Measurements from ENCODE around the gene CCDC92B.
"Not testable (repeated sequence)": the region's sequence is repeated elsewhere in the genome, so short reads cannot be mapped to it uniquely, and the experiment has no call there.

Gene CCDC92B

GRCh38 chr17:2689411-2690164, 59.9 kb downstream of the CCDC92B start:
- no peak for DNase-seq (ENCODE audit: low read depth in 2 of 2)

DNA sequence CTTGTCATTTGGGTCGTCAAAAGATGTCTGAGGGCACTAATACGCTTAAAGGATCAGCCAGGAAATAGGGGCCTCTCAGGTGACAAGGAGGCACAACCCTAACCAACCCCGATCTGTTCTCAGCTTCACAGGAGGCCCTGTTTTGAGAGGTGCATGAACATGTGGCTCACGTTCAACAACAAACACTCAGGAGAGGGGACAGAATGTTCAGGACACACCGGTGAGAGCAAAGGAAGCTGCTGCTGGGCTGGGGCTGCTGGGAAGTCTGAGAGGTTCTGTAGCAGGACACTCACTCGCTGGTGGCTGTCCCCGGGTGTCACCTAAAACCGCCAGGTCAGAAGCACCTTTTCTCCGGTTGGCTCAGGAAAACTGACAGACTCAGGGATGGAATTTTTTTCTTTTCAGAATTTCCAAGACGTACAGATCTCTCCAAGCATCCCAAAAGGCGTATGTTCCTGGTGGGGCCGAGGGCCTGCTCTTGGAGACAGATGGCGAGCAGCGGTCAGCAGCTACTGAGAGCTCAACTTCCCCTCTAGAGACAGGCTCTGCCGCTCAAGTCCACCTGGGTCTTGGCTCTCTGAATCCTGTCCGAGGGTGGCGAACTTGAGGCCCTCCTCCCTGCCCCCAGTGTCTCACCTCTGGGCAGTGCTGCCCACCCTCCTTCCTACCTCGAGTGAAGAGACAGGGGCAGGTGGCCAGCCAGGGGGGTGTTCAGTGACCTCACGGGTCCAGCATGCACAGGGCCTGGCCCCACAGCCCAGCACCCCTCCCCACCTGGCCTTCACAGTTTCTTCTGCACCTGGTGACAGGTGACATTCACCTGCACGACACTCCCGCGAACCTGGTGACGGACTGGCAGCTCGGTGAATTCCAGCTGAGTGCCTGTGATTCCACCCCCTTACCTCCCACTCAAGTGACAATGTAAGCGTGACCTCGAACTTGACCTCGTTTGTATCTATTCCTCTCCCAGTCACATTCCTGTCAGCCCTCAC, 60.8 kb downstream of the CCDC92B start:
- DNase-seq (ENCODE audit: low read depth in 2 of 2) = no peak

DNA sequence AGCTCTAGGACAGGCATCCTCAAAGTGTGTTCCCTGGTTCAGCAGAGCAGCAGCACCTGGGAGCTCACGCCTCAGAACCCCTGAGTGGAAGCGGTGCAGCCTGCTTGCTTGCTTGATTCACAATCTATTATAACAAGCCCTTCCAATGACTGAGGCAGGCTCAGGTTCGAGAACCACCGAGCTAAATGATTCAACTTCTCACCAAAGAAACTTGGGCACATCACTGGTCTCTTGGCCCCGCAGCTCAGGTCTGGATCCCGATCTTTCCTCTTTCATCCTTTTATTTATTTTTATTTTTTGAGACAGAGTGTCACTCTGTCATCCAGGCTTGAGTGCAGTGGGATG, 62.4 kb downstream of the CCDC92B start:
- no peak for DNase-seq (ENCODE audit: low read depth in 2 of 2)

- DNase-seq (ENCODE audit: low read depth in 2 of 2) = no peak
Observed at GRCh38 chr17:2685696-2686095, 63.8 kb downstream of the CCDC92B start.

GRCh38 chr17:2684549-2684948, 64.9 kb downstream of the CCDC92B start:
- no peak for DNase-seq (ENCODE audit: low read depth in 2 of 2)

DNA sequence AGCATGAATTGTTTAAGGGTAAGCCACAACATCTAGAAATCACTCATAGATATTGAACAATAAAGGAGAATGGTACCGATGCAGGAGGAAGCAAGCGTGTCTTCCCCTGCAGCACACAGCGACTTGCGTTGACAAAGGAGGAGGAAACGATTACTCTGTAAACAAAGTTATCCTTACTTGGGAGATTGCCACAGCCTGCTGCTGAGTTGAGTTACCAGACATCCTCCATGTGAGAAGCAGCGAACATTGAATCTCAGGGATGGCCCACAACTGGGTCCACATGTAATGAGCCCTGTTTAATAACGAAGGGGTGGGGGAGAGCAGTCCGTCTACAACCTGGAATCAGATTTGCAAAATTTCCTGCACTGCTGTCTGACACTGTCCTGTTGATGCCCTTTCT, 65.5 kb downstream of the CCDC92B start:
- no peak for DNase-seq (ENCODE audit: low read depth in 2 of 2)

- no peak for DNase-seq (ENCODE audit: low read depth in 2 of 2)
Observed at GRCh38 chr17:2682176-2682938, 67.1 kb downstream of the CCDC92B start.

- DNase-seq (ENCODE audit: low read depth in 2 of 2) = no peak
Observed at GRCh38 chr17:2681650-2682049, 67.8 kb downstream of the CCDC92B start.

DNA sequence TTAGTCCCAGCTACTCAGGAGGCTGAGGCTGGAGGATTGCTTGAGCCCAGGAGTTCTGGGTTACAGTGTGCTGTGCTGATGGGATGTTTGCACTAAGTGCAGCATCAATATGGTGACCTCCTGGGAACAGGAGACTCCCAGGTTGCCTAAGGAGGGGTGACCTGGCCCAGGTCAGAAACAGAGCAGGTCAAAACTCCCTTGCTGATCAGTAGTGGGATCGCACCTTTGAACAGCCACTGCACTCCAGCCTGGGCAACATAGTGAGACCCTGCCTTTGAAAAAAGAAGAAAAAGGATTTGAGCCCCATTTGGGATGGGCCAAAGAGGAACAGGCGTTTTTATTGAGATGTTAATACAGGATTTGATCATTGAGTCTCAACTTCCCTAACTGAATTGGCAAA, 68.5 kb downstream of the CCDC92B start:
- DNase-seq (ENCODE audit: low read depth in 2 of 2) = no peak

DNA sequence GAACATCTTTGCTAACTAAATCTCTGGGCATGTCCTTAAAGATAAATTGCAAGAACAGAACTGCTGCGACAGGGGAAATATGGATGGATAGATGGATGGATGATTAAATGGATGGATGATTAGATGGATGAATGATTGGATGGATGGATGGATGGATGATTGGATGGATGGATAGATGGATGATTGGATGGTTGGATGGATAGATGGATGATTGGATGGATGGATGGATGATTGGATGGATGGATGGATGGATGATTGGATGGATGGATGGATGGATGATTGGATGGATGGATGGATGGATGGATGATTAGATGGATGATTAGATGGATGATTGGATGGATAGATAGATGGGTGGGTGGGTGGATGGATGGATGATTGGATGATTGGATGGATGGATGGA, 70.2 kb downstream of the CCDC92B start:
- DNase-seq (ENCODE audit: low read depth in 2 of 2) = not testable (repeated sequence)
